Left renal cortex interstitium (tissue), 4 donors: ENCODE measurements around the gene SLCO1A2. TPM values are rescaled to one million over a fixed set of nuclear protein-coding genes. Genes with fewer than 3 reads are reported as not detected.

Source experiments
- DNase-seq, 4 donors: peaks; one replicate each; pipeline ENCODE4 v3.0.0-alpha.2; 2013; ENCODE audit warnings: low read depth in 4 of 4, low spot score in 2 of 4, missing footprints in 1 of 4
- polyA plus RNA-seq, 4 donors: library from polyadenylated mRNA; unstranded; fragments of 120-200 nt; gene quantifications; one replicate each; pipeline ENCODE4 v1.2.1, GENCODE V29; 2013; ENCODE audit not compliant: insufficient read length in 4 of 4

Gene SLCO1A2
- polyA plus RNA-seq, 4 donors = 0.05 to 0.97 (median 0.23) TPM

- no peak for DNase-seq
Observed at GRCh38 chr12:21330682-21331253, 3.9 kb downstream of the SLCO1A2 start.

DNA sequence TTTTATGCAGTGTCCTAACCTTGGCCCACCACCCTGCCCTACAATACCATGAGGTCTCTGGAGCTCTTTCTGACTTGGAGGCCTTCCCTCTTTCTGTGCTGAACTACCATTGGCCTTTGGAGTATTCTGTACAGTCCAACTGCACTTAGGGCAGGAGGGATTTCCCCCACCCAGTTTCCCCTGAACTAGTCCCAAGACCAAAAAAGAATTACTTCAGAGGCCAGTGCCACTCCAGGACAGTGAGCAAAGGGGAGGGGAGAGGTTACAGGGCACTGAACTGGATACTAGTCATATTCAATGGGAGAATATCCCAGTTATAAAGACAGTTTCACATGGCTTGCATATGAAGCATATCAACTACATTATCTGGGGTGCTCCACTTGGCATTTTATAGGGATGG lies 6.1 kb downstream of the SLCO1A2 start:
- no peak for DNase-seq

GRCh38 chr12:21324551-21324950 lies 10.2 kb downstream of the SLCO1A2 start:
- no peak for DNase-seq

GRCh38 chr12:21323736-21324135 lies 11.0 kb downstream of the SLCO1A2 start:
- DNase-seq = no peak

DNA sequence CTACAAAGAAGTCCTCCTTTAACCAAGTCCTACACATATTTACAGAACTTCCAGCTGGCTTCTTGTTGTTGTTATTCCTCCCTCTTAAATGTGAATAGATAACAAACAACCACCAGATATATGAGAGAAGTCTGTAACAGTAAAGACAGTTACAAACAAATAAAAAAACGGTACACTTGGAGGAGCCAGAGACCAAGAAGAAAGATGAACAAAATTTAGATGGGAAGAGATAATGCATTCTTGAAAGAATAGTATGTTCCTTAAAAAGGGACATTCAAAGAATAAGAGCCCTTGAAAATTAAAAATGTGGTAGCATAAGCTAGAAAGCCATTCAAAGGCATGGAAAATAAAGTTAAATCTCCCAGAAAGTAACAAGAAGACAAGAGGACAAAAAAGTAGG lies 25.9 kb downstream of the SLCO1A2 start:
- DNase-seq = no peak

- no peak for DNase-seq
Observed at GRCh38 chr12:21305661-21306060, 29.1 kb downstream of the SLCO1A2 start.

- DNase-seq = no peak
Observed at GRCh38 chr12:21300632-21301031, 34.1 kb downstream of the SLCO1A2 start.

DNA sequence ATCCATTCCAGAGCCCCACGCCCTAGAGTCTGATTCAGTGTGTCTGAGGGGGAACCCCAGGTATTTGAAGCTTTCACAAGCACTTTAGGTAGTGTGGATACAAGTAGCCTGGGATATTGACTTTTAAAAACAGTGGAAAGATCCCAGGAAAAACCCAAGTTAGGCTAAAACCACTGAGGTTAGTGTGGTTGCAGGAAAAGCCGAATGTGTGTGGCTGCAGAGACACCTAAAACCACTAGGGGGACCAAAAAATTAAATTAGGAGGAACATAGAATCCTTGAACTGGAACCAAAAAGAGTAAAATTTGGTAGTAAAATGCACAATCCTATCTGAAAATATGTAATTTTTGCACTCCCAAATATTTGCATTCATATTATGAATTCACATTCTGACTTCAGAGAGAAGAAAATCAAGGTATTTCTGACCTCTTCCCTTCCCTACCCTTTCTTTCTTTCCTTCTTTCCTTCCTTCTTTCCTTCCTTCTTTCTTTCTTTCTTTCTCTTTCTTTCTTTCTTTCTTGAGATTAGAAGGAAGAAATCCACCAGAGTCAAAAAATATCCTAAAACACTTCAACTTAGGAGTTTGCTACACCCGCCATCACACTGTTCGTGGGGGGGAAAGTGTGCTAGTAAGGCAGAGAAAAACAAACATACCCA lies 37.8 kb downstream of the SLCO1A2 start:
- no peak for DNase-seq

GRCh38 chr12:21296348-21296747 lies 38.4 kb downstream of the SLCO1A2 start:
- no peak for DNase-seq

- no peak for DNase-seq
Observed at GRCh38 chr12:21294176-21294575, 40.5 kb downstream of the SLCO1A2 start.

GRCh38 chr12:21292111-21292510 lies 42.6 kb downstream of the SLCO1A2 start:
- no peak for DNase-seq

DNA sequence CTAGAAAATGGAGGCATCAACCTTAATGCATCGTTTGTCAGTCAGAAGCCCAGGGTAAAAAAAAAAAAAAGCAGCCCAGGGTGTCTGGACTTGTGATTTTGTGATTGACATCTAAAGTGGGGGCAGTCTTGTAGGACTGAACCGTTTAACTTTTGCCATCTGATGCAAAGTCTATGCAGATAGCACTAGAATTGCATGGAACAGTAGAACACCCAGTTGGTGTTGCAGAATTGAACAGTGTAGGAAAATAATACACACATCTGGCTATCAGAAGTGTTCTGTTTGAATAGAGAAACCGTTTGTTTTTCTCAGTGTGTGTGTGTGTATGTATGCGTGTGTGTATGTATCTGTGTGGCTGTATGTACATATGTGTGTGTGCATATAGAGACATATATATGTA lies 45.0 kb downstream of the SLCO1A2 start:
- DNase-seq = no peak

- DNase-seq = no peak
Observed at GRCh38 chr12:21276826-21277225, 57.9 kb downstream of the SLCO1A2 start.

DNA sequence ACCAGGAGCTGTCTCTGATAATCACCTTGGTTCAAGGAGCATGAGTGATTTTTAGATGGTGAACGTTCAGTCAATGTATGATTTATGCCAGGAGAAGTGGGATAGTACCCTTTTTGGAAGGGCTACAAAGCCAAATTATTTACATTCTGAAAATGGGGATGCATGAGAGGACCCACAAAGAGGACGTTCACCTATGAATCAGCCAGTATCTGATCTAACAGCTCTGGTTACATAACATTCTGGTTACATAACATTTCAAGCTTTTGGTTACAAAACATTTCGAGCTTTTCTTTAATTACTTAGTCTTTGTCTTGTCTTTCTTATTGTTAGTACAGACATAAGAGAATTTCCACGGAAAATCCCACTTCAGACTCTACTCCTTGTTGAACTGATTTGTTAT lies 68.8 kb downstream of the SLCO1A2 start:
- no peak for DNase-seq

DNA sequence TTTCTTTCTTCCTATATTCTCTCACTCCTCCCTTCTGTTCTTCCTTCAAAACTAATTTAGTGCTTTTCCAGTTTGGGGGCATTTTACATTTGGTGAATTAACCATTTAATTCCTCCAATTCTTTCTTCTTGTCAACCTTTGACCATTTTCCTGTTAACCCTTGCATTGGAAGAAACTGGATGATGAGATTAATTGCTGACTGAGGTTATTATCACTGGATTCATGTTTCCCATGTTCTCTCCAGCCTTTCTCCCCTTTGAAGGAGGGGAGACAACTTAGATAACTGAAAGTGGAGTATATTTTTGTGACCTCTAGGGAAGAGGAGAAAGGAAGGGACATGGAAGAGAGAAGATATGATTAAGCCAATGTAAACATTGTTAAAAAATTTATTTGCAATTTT lies 70.5 kb downstream of the SLCO1A2 start:
- no peak for DNase-seq

DNA sequence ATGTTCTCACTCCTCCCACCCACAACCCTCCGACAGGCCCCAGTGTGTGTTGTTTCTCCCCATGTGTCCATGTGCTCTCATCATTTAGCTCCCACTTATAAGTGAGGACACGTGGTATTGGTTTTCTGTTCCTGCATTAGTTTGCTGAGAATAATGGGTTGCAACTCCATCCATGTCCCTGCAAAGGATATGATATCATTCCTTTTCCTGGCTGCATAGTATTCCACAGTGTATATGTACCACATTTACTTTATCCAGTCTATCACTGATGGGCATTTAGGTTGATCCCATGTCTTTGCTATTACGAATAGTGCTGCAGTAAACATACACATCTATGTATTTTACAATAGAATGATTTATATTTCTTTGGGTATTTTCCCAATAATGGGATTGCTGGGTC lies 77.5 kb downstream of the SLCO1A2 start:
- DNase-seq = no peak

DNA sequence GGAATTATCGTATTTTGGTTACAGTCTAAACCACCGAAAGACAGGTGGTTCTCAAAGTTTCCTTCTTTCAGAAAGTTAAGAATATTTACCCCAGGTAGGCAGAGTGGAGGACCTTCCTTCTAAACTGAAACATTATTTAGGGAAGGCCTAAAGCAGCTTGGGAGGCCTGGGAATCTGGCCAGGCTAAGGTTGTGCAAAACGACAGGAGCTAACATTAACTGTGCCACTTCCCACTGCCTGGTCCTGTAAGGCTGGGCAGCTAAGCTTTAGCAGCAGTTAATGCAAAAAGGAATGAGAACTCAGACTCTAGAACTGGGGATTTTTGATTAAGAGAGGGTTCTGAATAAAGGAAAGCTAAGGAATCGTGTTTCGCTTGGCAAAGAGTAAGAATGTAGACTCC lies 82.6 kb downstream of the SLCO1A2 start:
- no peak for DNase-seq

DNA sequence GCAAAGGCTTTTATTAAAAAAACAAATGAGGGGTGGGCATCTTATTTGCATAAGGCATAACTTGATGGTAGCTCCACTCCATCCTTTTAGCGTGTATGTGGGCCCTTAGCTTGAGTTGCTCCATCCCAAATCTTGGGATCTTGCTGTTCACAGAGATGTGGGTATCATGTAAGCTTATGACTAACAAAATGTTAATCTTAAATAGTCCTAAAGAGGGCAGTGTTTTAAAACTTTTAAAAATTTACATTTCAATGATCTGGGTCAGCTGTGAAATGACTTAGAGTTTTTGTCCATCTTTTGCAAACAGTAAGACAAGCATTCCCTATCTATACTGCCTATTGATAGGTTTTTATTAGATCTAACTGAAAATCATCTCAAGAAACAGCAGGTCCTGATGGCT lies 86.0 kb downstream of the SLCO1A2 start:
- peak in 1 of 4 donors; percentile 2 for DNase-seq

DNA sequence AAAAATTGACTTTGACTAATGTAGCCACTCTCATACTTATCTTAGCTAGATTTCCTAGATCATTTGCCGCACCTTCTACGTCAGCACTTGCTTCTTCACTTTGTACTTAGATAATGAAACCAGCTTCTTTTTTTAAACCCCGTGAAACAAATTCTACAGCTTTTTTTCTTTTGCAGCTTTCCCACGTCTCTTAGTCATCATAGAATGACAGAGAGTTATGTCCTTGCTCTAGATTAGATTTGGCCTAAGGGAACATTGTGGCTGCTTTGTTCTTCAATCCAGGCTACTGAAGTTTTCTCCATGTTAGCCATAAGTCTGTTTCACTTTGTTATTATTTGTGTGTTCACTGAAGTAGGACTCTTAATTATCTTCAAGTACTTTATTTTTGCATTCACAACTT lies 94.9 kb downstream of the SLCO1A2 start:
- DNase-seq = no peak

DNA sequence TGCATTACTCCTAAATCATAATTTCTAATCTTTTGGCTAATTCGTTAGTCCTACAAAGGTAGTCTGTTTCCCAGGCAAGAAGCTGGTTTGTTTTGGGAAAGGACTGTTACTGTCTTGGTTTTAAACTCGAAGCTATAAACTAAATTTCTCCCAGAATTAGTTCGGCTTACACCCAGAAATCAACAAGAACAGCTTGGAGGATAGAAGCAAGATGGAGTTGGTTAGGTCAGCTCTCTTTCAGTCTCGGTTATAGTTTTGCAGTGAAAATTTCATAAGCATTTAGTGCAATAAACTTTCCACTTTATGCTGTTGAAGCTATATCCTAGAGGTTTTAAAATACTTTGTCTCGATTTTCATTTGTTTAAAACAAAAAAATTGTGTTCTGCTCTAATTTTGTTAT lies 100.3 kb downstream of the SLCO1A2 start:
- DNase-seq = no peak

DNA sequence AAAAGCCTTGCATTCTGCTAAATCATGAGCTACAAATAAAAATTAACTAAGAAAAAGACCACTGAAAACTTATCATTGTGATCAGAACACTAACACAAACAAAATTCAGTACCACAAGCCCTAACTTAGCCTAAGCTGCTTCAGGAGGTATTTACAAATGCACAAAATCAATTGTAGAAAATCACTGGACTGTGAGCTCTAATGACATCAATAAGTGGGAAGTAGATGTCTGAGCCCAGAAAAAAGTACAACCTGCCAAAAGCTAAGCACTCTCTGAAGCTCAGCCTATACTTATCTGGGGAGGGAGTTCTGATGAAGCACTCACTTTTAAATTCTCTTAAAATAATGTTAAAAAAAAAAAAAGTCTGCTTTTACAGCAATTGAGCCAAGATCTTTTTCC lies 110.8 kb downstream of the SLCO1A2 start:
- DNase-seq = no peak

DNA sequence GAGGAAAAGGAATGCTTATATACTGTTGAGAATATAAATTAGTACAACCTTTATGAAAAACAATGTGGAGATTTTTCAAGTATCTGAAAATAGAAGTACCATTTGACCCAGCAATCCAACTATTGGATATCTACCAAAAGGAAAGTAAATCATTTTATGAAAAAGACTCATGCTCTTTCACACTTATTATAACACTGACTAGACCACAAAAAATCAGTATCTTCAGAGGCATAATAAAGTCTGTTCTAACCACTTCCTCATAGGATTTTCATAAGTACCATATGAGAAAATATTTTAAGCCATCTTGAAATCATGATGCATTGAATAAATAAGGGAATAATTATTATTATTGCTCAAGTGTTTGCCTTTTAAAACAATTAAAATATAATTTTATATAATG lies 112.9 kb downstream of the SLCO1A2 start:
- no peak for DNase-seq

DNA sequence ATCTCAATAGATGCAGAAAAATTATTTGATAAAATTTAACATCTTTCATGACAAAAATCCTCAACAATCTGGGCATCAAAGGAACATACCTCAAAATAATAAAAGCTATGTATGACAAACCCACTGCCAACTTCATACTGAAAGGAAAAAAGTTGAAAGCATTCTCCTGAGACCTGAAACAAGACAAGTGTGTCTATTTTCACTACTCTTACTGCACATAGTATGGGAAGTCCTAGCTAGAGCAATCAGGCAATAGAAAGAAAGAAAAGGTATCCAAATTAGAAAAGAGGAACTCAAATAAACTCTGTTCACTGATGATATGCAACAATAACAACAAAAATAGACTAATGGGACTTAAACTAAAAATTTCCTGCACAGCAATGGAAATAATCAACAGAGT lies 113.6 kb downstream of the SLCO1A2 start:
- no peak for DNase-seq
